ENCODE measurements around the gene FAT1.
"Not testable (repeated sequence)": the region's sequence is repeated elsewhere in the genome, so short reads cannot be mapped to it uniquely, and the experiment has no call there.

FAT1 gene

DNA sequence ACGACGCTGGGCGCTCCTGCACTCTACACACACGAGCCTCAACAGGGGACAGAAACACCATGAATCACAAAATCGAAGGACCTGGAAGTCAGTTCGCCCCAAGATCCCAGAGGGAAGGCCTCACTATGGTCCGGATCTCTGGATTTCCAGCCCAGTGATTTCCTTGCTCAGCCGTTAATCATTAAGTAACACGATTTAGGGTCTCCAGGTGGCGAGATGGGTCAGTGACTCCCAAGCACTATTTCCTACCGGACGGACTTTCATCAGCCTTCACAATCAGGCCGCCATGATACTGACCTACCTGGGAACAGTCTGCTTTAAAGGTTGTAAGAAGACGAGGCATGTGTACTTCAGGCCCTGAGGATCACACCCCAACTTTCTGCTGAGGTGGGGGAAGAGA is 63.7 kb downstream of the FAT1 start:
- DNase-seq (ENCODE audit: low read depth in 2 of 3, low spot score in 1 of 3), result no peak

GRCh38 chr4:186659456-186659855 is 64.2 kb downstream of the FAT1 start:
- DNase-seq (ENCODE audit: low read depth in 2 of 3, low spot score in 1 of 3), result not testable (repeated sequence)

DNA sequence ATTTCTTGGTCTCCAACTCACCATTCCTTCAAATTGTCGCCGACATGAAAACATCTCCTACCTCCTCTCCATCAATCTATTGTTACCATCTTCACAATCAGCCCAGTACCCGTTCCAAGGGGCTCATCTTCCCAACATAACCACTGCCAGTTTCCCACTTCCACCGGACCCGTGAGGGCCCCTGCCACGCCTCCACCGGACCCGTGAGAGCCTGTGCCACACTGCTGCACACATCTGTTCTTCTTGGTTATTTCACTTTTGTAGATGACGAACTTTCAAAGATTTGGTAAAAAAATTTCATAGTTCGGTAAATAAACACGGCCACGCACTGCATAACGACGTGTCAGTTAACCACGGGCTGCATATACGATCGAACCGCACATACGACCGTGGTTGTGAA is 65.0 kb downstream of the FAT1 start:
- no peak for DNase-seq (ENCODE audit: low read depth in 2 of 3, low spot score in 1 of 3)

DNA sequence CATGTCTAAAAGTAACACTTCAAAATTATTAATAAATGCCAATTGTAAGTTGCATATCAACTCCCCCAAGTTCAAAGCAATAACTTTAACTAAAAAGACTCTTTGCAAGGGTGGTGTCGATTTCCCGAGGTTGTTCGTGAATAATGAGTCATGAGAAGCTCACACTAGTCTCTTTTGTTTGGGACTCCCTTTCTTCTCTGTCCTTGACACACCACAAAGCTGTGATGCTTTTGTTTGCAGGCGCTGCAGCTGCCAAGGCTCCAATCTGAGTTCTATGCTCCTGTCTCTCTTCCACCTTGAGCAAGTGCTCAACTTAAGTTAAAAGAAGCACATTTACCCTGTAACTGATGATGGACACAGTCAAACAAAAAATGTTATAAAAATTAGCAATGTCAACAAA is 65.9 kb downstream of the FAT1 start:
- no peak for DNase-seq (ENCODE audit: low read depth in 2 of 3, low spot score in 1 of 3)

- DNase-seq (ENCODE audit: low read depth in 2 of 3, low spot score in 1 of 3), result no peak
Measured at GRCh38 chr4:186653969-186654368, 69.7 kb downstream of the FAT1 start.

DNA sequence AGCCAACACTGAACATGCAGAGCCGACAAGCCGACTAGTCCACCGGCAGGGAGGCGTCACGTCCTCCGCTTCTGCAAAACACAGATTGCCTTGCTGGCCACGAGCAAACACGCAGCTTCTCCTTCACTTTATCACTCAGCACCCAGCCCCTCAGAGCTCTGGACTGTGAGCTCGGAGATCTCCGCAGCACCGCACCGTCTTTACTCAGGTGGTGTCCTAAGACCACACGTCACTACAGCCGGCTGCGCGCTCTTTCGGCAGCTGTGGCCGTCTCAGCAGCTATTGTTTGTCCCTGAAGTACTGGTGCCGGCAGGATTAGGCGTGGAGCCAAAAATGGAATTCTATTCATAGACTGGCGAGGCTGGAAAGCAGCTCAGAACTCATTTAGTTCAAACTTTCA is 72.0 kb downstream of the FAT1 start:
- DNase-seq (ENCODE audit: low read depth in 2 of 3, low spot score in 1 of 3), result no peak

DNA sequence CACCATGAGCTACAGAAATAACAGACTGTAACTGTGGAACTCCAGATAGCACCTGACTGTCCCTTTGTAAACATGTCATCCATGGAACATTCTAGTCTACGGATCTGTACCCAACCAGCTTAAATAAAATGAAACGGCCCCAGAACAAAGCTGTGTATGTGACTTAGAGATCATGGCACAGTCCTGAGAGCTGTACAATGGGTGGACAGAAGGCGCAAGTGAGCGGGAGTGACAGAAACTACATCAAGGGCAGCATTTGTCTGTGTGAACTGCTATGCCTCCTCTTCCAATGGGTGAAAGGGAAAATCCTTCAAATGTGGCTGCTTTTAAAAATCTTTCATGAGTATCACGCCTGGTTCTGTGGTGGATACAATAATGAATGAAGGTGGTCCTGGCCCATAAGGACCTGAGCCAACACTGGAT is 72.5 kb downstream of the FAT1 start:
- no peak for DNase-seq (ENCODE audit: low read depth in 2 of 3, low spot score in 1 of 3)

GRCh38 chr4:186650401-186651180 is 73.1 kb downstream of the FAT1 start:
- no peak for DNase-seq (ENCODE audit: low read depth in 2 of 3, low spot score in 1 of 3)

GRCh38 chr4:186647821-186648220 is 75.8 kb downstream of the FAT1 start:
- DNase-seq (ENCODE audit: low read depth in 2 of 3, low spot score in 1 of 3), result no peak

GRCh38 chr4:186644737-186645261 is 78.9 kb downstream of the FAT1 start:
- DNase-seq (ENCODE audit: low read depth in 2 of 3, low spot score in 1 of 3), result no peak

DNA sequence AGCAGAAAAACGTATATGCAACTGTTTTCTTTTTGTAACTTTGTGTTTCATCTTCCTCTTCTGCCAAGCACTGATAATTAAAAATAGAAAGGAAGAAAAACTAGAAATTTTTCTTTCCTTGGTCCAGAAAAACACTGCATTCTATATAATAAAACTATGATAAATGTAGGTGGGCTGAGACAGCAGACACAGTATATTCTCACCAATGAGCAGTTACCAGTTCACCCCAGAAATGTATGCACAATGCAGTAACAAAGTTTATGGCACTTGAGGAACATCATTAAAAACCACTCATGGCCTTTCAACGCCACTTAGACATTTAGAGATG is 79.4 kb downstream of the FAT1 start:
- no peak for DNase-seq (ENCODE audit: low read depth in 2 of 3, low spot score in 1 of 3)

DNA sequence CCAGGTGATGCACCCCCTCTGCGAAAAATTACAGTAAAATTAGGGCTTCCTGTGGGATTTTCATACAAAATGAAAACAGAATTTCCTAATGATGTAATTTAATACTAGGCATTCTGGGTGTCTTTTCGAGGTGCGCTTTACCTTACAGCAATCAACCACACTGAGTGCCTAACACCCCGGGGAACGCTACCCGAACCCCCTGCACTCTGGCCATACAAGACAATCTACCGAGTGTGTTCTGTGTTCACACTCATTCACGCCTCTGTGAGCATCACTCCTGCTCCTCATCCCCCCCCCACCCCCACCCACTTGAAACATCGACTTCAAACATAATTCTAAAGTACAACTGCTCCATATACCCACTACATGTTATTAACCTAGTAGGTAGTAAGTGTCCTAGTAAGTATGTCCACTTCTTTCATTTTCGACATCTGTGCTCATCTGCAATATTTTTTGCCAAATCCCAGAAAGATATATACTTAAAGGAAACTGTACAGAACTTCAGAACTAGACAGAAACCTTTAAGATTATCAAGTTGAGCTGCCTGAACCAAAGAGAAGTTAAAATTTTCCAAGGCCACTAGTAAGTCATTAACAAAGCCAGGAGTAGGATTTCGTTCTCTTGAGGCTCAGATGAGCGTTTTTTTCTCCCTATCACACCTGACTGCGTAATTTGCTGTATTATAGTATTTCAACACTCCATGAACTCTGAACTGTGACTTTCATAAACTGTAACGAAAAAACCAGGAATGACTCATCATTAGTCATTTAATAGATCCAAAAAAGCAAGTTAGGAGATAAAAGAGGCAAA is 80.0 kb downstream of the FAT1 start:
- no peak for DNase-seq (ENCODE audit: low read depth in 2 of 3, low spot score in 1 of 3)

GRCh38 chr4:186642998-186643397 is 80.7 kb downstream of the FAT1 start:
- no peak for DNase-seq (ENCODE audit: low read depth in 2 of 3, low spot score in 1 of 3)

GRCh38 chr4:186642530-186642929 is 81.1 kb downstream of the FAT1 start:
- no peak for DNase-seq (ENCODE audit: low read depth in 2 of 3, low spot score in 1 of 3)

DNA sequence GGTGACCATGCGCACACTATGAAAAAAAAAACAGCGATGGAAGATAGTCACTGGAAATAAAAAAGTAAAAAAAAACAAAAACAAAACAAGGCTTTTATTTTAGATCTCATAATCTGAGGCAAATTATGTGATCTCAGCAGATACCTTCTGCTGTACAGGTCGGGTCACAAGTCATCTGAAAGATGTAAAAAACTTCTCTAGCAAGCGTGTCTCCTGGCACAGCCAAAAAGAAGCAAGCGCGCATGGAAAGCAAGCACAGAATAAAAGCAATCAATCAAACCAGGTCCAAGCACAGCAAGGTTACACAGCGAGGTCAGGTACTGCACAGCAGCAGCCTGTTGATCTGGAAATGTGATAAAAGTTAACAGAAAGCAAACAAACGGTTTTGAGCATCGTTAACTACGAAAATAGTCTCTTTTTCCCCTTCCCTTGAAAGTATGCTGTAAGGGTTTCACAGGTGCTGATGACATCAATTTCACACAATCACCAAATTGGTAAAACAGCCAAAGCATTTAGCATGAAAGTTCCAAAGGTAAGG is 89.0 kb downstream of the FAT1 start:
- no peak for DNase-seq (ENCODE audit: low read depth in 2 of 3, low spot score in 1 of 3)

- DNase-seq (ENCODE audit: low read depth in 2 of 3, low spot score in 1 of 3), result no peak
Measured at GRCh38 chr4:186633844-186634243, 89.8 kb downstream of the FAT1 start.

- no peak for DNase-seq (ENCODE audit: low read depth in 2 of 3, low spot score in 1 of 3)
Measured at GRCh38 chr4:186630128-186630527, 93.5 kb downstream of the FAT1 start.

GRCh38 chr4:186628058-186628711 is 95.5 kb downstream of the FAT1 start:
- peak in 1 of 3 donors; percentile 0 for DNase-seq (ENCODE audit: low read depth in 2 of 3, low spot score in 1 of 3)

- no peak for DNase-seq (ENCODE audit: low read depth in 2 of 3, low spot score in 1 of 3)
Measured at GRCh38 chr4:186627226-186627865, 96.3 kb downstream of the FAT1 start.

- no peak for DNase-seq (ENCODE audit: low read depth in 2 of 3, low spot score in 1 of 3)
Measured at GRCh38 chr4:186624951-186625350, 98.7 kb downstream of the FAT1 start.

DNA sequence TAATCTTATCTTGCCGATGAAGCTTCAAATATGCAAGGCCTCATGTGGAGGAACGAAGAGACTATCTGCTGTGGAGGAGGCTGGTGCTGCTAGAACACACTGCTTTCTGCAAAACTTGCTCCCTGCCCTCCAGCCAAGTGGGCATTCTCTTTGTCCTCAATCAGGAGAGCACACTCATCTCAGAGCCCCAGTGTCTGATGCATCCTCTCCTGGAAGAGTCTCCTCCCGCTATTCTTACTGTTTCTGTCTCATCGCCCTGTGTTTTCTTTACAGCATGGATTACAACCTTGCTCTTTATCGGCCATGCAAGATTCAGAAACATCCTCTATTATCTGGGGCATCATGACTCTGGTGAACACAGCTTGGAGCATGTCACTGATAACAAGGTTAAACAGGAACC is 100.1 kb downstream of the FAT1 start:
- DNase-seq (ENCODE audit: low read depth in 2 of 3, low spot score in 1 of 3), result no peak
